ENCODE measurements around the gene MLNR. TPM values are rescaled to one million over a fixed set of nuclear protein-coding genes. Genes with fewer than 3 reads are reported as not detected.

The MLNR gene
- total RNA-seq, 2 experiments from 2014 or later, result not detected

DNA sequence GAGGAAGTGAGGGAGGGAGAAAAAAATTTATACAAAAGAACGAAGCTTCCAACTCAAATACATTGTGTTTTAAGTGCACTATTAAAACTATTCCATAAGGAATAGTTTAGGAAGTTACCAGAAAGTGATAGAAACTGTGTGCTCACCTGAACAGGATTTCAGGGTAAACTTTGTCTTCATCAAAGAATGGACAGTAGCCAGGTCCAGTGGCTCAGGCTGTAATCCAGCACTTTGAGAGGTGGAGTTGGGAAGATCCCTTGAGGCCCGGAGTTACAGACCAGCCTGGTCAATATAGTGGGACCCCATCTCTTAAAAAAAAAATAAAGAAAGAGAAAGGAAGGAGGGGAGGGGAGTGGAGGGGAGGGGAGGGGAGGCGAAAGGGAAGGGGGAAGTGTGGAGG is 14.6 kb downstream of the MLNR start:
- no peak overlapping the region for H3K27ac ChIP-seq (ENCODE audit: low read depth in 1 of 2, low read length in 2 of 2)
- no peaks in the 10 kb centered on the region for H3K36me3 Mint-ChIP-seq (ENCODE audit: low read depth)
- no peaks in the 10 kb centered on the region for H3K9me3 Mint-ChIP-seq
- peaks cover 6% of the 10 kb centered on the region for H3K27me3 Mint-ChIP-seq
- ChIA-PET CTCF (no interaction called here), POLR2A (no interaction called here)
- no peak overlapping the region for H3K4me3 Mint-ChIP-seq
- H3K27me3 ChIP-seq (ENCODE audit: control insufficient read depth in 1 of 2, insufficient read depth in 2 of 2, low read length in 2 of 2), result no peaks in the 10 kb centered on the region
- H3K27ac Mint-ChIP-seq, result no peak overlapping the region
- H3K4me1 ChIP-seq (ENCODE audit: insufficient read depth, low read length), result no peaks in the 10 kb centered on the region
- DNase-seq (no peak), ATAC-seq (ENCODE audit: poor library complexity) (no peak)
- H3K36me3 ChIP-seq (ENCODE audit: insufficient read depth, low read length), result no peaks in the 10 kb centered on the region
- H3K9me3 ChIP-seq (ENCODE audit: control insufficient read depth in 1 of 2, insufficient read depth in 1 of 2, low read length in 2 of 2), result no peaks in the 10 kb centered on the region
- H3K4me3 ChIP-seq (ENCODE audit: low read length), result no peak overlapping the region
- intact Hi-C loops (cut with DNase I, micrococcal nuclease), result no loop called here
- no peaks in the 10 kb centered on the region for H3K4me1 Mint-ChIP-seq (ENCODE audit: low read depth)
- TF ChIP-seq, protein P1, sequence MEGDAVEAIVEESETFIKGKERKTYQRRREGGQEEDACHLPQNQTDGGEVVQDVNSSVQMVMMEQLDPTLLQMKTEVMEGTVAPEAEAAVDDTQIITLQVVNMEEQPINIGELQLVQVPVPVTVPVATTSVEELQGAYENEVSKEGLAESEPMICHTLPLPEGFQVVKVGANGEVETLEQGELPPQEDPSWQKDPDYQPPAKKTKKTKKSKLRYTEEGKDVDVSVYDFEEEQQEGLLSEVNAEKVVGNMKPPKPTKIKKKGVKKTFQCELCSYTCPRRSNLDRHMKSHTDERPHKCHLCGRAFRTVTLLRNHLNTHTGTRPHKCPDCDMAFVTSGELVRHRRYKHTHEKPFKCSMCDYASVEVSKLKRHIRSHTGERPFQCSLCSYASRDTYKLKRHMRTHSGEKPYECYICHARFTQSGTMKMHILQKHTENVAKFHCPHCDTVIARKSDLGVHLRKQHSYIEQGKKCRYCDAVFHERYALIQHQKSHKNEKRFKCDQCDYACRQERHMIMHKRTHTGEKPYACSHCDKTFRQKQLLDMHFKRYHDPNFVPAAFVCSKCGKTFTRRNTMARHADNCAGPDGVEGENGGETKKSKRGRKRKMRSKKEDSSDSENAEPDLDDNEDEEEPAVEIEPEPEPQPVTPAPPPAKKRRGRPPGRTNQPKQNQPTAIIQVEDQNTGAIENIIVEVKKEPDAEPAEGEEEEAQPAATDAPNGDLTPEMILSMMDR (IDR thresholded peaks at IDR 0.05), result no peak

DNA sequence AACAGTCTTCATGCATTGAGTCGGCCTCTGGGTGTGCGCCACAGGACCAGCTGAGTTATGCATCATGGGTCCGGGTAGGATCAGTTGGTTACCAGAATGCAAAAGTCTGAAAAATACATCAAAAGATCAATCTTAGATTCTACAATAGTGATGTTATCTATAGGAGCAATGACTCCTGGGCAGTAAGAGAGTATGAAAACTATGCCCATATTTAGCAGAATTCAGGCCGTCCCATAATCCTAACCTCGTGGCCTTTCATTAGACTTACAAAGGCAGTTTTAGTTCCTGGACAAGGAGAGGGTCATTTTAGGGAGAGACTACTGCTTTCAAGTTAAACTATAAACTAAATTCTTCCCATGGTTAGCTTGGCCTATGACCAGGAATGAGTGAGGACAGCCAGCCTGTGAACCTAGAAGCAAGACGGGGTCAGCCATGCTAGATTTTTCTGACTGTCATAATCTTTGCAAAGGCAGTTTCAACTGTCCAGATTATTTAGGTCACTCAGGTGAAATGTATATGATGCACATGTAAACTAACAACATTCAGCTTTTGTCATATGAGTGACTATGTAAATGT is 15.8 kb downstream of the MLNR start:
- Histone ChIP-seq H3K27ac (ENCODE audit: low read depth in 1 of 2, low read length in 2 of 2) (no peak overlapping the region), H3K27me3 (ENCODE audit: control insufficient read depth in 1 of 2, insufficient read depth in 2 of 2, low read length in 2 of 2) (peaks cover 0 to 4% of the 10 kb centered on the region in 2 experiments), H3K9me3 (ENCODE audit: control insufficient read depth in 1 of 2, insufficient read depth in 1 of 2, low read length in 2 of 2) (no peaks in the 10 kb centered on the region), H3K36me3 (ENCODE audit: insufficient read depth, low read length) (no peaks in the 10 kb centered on the region), H3K4me3 (ENCODE audit: low read length) (no peak overlapping the region), H3K4me1 (ENCODE audit: insufficient read depth, low read length) (no peaks in the 10 kb centered on the region)
- Mint-ChIP-seq H3K27ac (no peak overlapping the region), H3K4me1 (ENCODE audit: low read depth) (no peaks in the 10 kb centered on the region), H3K4me3 (no peak overlapping the region), H3K36me3 (ENCODE audit: low read depth) (no peaks in the 10 kb centered on the region), H3K27me3 (peaks cover 6% of the 10 kb centered on the region), H3K9me3 (no peaks in the 10 kb centered on the region)
- ChIA-PET POLR2A (interaction anchor here (0.6 kb wide), 1 partner anchor 28 kb away, joined by 3 read pairs; no protein-coding TSS in a partner anchor), CTCF (interaction anchor here (0.7 to 0.8 kb wide), 2 partner anchors 45 to 572 kb away, joined by 3 read pairs; no protein-coding TSS in a partner anchor)
- DNase-seq, result no peak
- intact Hi-C loops (cut with DNase I, micrococcal nuclease), result no loop called here
- ATAC-seq (ENCODE audit: poor library complexity), result no peak
- TF ChIP-seq, protein P1 (IDR thresholded peaks at IDR 0.05), result no peak

DNA sequence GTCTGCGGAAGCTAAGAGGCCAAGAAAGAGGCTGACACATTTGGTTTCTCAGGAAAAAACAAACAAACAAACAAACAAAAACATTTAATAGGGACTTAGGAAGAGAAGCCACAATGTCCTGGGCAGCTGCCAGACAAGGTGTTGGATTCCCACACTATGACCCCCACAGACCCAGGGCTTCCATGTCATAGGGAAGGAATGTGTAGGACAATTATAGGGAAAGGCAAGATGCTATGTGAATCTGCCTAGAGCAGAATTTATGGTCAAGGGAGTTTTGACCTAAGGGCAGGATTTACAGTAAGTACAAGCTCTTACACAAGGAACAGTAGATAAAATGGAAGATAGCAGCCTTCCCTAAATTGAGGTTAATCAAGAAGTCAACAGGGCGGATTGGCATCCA is 18.5 kb downstream of the MLNR start:
- Histone ChIP-seq H3K27me3 (ENCODE audit: control insufficient read depth in 1 of 2, insufficient read depth in 2 of 2, low read length in 2 of 2) (peaks cover 0 to 7% of the 10 kb centered on the region in 2 experiments), H3K36me3 (ENCODE audit: insufficient read depth, low read length) (no peaks in the 10 kb centered on the region), H3K27ac (ENCODE audit: low read depth in 1 of 2, low read length in 2 of 2) (no peak overlapping the region), H3K4me3 (ENCODE audit: low read length) (no peak overlapping the region), H3K4me1 (ENCODE audit: insufficient read depth, low read length) (no peaks in the 10 kb centered on the region), H3K9me3 (ENCODE audit: control insufficient read depth in 1 of 2, insufficient read depth in 1 of 2, low read length in 2 of 2) (no peaks in the 10 kb centered on the region)
- DNase-seq (no peak), ATAC-seq (ENCODE audit: poor library complexity) (no peak)
- TF ChIP-seq, protein P1 (IDR thresholded peaks at IDR 0.05), result no peak
- H3K9me3 Mint-ChIP-seq, result no peaks in the 10 kb centered on the region
- ChIA-PET CTCF (interaction anchor here (0.7 kb wide), 1 partner anchor 42 kb away, joined by 3 read pairs; no protein-coding TSS in a partner anchor), POLR2A (no interaction called here)
- intact Hi-C loops (cut with DNase I, micrococcal nuclease), result no loop called here
- H3K4me3 Mint-ChIP-seq, result no peak overlapping the region
- H3K27ac Mint-ChIP-seq, result no peak overlapping the region
- H3K4me1 Mint-ChIP-seq (ENCODE audit: low read depth), result no peaks in the 10 kb centered on the region
- H3K27me3 Mint-ChIP-seq, result peaks cover 10% of the 10 kb centered on the region
- H3K36me3 Mint-ChIP-seq (ENCODE audit: low read depth), result no peaks in the 10 kb centered on the region
